Measurements from ENCODE around the gene ACOT4. TPM values are rescaled to one million over a fixed set of nuclear protein-coding genes. Genes with fewer than 3 reads are reported as not detected.
"Not testable (repeated sequence)": the region's sequence is repeated elsewhere in the genome, so short reads cannot be mapped to it uniquely, and the experiment has no call there.

ACOT4 gene
- polyA plus RNA-seq, 3 donors = 3.5 to 4.2 (median 4.0) TPM

DNA sequence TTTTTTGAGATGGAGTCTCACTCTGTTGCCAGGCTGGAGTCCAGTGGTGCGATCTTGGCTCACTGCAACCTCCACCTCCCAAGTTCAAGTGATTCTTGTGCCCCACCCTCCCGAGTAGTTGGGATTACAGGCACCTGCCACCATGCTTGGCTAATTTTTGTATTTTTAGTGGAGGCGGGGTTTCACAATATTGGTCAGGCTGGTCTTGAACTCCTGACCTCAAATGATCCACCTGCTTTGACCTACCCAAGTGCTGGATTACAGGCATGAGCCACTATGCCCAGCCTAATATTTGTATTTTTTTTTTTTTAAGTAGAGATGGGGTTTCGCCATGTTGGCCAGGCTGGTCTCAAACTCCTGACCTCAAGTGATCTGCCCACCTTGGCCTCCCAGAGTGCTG lies 17.9 kb upstream of the ACOT4 start:
- not testable (repeated sequence) for DNase-seq

DNA sequence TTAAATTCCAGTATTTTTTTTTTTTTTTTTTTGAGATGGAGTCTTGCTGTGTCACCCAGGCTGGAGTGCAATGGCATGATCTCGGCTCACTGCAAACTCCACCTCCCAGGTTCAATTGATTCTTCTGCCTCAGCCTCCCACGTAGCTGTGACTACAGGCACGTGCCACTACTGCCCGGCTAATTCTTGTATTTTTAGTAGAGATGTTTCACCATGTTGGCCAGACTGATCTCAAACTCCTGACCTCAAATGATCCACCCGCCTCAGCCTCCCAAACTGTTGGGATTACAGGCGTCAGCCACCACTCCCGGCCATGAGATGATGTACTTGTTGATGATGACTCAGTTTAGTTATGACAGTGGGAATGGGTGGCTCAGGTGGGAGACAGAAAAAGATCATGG lies 17.4 kb upstream of the ACOT4 start:
- not testable (repeated sequence) for DNase-seq

DNA sequence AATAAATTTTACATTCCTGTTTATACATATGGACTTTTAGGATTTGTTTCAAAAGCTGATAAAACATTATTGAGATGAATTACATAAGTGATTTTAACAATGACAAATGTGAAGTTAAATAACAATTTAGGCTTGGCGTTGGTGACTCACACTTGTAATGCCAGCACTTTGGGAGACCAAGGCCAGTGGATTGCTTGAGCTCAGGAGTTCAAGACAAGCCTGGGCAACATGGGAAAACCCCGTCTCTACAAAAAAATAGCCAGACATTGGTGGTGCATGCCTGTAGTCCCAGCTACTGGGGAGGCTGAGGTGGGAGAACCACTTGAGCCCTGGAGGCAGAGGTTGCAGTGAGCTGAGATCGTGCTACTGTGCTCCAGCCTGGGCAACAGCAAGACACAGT lies 15.3 kb upstream of the ACOT4 start:
- DNase-seq = no peak

DNA sequence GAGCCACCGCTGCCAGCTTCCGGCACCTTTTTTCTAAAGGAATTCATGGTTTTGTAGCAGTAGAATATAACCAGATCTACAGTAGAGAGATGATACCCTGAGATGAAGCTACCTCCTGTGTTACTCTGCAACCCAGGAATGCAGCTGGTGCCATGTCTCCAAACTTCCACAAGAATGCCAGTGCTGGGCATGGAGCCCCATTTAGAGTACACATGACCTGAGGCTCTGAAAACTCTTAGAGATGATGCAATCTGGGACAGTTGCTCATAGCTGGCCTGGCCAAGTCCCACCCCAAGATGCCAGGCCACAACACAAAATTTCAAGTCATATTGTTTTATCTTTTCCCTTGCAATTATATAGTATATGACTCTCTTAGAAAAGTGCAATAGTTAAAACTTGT lies 14.5 kb upstream of the ACOT4 start:
- not testable (repeated sequence) for DNase-seq

DNA sequence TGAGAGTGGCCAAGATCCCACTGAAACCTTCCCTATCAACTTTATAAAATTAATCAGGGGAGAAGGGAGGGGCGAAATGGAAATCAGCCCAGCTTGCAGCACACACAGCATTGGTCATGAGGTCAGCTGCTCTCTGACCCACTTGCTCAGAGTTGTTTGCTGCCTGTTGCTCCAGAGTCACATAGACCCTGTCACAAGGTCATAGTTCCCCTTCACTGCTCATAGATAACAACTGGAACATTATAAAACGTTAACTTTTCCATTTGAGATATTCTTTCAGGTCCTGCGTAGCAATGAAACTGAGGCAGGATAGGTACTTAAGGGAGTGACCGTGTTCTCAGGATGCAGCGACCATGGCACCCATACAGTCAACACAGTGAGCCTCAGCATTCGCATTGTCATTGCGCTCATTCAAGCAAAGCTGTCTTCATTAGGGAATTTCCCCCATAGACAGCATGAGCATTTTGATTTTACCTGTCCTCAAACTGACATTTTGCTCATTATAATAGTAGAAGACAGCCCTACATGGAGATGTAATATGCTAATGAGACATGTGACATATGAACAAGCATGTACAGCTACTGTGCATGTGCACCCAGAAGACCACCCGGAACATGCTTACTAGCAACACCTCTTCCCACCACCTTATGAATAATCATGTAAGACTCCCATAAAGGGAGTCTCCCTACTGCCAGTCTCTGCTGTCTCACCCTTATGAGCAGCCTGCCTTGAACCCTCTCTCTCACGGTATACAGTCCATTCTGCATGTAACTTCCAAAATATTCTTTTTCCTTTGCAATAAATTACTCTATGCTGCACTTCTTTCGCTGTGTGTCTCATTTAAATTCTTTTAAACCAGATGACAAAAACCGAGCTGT lies 9.3 kb upstream of the ACOT4 start:
- DNase-seq = not testable (repeated sequence)

DNA sequence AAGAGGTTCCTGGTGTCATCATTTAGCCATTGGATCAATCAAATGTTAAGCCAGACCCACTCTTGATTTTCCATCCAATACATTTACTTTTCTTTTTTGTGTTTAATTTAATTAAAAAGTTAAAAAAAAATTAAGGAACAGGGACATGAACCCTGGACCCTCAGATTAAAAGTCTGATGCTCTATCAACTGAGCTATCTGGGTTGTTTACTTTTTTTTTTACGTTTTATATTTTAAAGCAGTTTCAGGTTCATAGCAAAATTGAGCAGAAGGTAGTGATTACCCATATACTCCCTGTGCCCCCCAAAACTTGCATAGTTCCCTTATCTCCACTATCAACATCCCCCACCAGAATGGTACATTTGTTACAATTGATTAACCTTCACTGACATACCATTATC lies 3.0 kb upstream of the ACOT4 start:
- DNase-seq = no peak

DNA sequence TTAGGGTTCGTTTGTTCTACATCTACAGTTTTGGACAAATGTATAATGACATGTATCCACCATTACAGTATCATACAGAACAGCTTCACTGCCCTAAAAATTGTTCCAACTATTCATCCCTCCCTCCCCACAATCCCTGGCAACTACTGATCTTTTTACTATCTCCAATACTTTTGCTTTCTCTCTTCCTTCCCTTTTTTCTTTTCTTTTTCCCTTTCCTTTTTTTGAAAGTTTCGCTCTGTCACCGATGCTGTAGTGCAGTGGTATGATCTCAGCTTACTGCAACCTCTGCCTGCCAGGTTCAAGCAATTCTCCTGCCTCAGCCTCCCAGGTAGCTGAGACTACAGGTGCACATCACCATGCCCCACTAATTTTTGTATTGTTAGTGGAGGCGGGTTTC lies 2.6 kb upstream of the ACOT4 start:
- no peak for DNase-seq

DNA sequence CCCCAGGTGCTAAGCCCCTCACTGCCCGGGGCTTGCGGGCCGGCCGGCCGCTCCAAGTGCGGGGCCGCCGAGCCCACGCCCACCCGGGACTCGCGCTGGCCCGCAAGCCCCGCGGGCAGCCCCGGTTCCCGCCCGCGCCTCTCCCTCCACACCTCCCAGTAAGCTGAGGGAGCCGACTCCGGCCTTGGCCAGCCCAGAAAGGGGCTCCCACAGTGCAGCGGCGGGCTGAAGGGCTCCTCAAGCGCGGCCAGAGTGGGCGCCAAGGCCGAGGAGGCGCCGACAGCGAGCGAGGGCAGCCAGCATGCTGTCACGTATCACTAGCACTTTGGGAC lies 1.0 kb upstream of the ACOT4 start:
- DNase-seq = not testable (repeated sequence)

DNA sequence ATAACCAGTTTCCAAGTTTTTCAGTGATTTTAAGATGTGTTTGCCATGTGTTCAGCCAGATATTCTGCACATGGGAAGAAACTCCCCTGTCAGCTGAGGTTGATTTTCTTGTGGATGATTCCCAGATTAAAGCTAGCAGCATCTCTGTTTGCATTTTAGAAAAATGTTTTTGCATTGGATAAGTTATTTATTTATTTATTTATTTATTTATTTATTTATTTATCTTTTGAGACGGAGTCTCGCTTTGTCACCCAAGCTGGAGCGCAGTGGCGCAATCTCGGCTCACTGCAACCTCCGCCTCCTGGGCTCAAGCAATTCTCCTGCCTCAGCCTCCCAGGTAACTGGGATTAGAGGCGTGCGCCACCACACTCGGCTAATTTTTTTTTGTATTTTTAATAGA lies 2.8 kb downstream of the ACOT4 start:
- no peak for DNase-seq

DNA sequence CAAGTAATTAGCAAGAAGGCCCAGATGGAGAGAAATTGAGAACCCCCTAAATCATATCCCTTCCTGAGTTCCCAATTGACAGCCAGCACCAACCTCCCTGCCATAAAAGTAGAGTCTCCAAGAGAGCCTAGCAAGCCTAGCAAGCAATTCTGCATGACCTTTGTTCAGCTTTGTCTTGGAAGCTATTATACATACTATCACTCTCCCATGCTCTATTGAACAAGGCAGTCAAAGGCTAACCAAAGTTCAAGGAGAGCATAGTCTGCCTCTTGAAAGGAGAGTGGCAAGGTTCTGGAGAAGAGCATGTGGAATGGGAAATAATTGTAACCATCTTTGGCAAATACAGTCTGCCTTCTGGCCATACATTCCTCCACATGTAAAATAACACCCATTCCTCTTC lies 7.8 kb downstream of the ACOT4 start:
- no peak for DNase-seq

DNA sequence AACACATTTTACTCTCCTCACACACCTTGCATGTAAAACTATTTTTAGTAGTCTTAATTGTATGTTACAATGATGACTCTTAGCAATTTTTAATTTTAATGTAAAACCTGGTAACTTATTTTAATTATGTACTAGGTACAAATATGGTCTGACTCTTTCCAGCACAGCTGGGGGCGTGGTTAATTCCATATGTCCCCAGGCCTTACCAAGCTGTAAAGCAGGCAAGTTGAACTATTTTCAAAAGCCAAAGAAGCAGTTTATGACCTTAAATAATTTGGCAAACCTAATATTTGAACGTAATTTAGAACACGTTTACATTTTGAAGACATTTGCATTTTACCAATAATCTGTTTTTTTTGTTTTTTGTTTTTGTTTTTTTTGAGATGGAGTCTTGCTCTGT lies 11.3 kb downstream of the ACOT4 start:
- no peak for DNase-seq

DNA sequence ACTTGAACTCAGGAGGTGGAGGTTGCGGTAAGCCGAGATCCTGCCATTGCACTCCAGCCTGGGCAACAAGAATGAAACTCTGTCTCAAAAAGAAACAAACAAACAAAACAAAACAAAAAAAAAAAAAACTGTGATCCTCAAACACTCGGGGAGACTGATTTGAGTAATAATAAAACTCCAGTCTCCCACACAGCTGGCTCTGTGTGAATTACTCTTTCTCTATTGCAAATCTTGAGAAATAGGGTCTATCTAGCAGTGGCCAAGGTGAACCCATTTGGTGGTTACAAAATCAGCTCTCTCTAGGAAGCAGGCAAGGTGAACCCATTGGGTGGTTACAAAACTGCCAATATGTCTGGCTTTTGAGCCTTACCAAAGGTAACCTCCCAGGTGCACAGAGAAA lies 14.6 kb downstream of the ACOT4 start:
- DNase-seq = no peak

DNA sequence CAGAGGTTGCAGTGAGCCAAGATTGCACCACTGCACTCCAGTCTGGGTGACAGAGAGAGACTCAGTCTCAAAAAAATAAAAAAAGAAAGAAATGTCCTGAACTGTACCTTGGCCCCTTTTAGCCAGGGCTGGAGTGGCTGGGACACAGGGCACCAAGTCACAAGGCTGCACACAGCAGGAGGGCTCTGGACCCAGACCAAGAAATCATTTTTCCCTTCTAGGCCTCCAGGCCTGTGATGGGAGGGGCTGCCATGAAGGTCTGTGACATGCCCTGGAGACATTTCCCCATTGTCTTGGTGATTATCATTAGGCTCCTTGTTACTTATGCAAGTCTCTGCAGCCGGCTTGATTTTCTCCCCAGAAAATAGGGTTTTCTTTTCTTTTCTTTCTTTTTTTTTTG lies 15.6 kb downstream of the ACOT4 start:
- no peak for DNase-seq

DNA sequence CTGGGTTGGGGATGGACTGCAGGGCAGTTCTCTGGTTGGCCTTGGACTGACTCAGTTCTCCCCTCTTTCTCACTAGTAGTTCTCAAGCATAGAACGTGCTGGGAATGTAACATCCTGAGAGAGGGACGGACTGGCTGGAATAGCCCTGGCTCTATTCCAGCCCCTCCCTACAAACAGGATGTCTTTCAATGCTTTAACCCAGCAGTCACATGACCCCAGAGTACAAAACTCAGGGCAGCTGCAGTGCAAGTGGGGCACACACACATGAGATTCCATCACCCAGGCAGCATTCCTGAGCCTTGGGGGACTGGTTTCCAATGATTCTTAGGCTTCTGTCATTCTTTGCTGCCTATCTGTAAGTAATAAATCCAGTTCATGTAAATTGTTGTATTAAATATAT lies 19.0 kb downstream of the ACOT4 start:
- DNase-seq = no peak

DNA sequence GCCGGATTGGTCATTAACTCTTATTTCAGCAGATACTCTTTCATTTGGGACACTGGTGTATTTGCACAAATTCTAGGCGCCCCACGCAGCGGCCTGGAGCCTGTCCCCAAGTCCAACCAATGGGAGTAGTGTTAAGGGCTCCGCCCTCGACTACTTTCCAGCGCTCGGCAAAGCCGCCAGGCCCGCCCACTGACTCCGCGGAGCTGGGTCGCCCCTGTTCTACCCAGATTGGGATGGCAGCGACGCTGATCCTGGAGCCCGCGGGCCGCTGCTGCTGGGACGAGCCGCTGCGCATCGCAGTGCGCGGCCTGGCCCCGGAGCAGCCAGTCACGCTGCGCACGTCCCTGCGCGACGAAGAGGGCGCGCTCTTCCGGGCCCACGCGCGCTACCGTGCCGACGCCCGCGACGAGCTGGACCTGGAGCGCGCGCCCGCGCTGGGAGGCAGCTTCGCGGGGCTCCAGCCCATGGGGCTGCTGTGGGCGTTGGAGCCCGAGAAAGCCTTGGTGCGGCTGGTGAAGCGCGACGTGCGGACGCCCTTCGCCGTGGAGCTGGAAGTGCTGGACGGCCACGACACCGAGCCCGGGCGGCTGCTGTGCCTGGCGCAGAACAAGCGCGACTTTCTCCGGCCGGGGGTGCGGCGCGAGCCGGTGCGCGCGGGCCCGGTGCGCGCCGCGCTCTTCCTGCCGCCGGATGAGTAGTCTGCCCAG lies 20.8 kb downstream of the ACOT4 start, which contains the start of gene ACOT6:
ACOT6 (plus strand) TSS at position 179 of the 707 bp plus-strand sequence; CDS start at position 234, 55 bp downstream.
- peak; percentile 73 for DNase-seq

DNA sequence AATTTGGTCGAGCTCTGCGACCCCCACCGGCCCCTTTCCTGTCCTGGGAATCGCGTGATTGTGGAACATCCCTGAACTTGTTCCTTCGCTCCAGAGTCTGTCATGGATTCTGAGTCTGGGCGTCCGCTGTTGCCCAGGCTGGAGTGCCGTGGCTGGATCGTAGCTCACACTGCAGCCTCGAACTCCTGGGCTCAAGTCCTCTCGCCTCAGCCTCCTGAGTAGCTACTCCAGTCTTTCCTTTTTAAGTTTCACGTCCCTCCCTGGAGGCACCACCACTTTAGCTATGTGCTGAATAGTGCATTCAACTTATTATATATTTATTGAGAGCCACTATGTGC lies 21.3 kb downstream of the ACOT4 start:
- DNase-seq = no peak

DNA sequence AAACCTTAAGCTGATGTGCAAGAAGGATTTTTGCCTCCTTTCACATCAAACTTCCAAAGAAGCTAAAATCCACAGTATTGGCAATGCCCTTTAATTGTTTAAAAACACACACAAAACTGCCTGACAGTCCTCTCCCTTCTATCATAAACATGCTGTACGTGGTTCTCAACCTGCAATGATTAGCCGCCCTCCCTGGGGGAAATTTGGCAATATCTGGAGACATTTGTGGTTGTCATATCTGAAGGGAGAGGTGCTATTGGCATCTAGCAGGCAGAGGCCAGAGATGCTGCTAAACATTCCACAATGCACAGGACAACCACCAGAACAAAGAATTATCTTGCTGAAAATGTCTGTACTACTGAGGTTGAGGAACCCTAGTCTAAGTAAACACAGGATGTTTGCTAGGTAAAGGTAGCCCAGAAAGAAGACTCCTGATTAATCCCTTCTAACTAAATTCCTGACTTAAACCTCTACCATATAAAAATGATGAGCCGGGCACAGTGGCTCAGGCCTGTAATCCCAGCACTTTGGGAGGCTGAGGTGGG lies 21.8 kb downstream of the ACOT4 start:
- no peak for DNase-seq

DNA sequence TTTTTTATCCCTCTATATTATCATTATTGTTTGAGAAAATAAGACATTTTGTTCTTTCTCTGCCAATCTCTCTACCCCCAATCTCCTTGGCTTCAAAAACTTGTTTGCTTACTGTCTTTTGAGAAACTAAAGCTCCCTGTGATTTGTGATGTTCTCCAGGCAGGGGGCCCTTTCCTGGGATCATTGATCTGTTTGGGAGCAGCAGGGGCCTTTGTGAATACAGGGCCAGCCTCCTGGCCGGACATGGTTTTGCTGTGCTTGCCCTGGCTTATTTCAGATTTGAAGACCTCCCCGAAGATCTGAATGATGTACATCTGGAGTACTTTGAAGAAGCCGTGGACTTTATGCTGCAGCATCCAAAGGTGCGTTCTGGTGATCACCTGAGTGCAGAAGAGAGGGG lies 25.2 kb downstream of the ACOT4 start:
- DNase-seq = no peak

DNA sequence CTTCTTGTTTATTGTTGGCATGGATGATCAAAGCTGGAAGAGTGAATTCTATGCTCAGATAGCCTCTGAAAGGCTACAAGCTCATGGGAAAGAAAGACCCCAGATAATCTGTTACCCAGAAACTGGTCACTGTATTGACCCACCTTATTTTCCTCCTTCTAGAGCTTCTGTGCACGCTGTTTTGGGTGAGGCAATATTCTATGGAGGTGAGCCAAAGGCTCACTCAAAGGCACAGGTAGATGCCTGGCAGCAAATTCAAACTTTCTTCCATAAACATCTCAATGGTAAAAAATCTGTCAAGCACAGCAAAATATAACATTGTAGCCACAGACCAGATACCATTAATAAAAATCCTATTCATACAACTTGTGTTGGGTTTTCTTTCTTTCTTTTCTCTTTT lies 27.9 kb downstream of the ACOT4 start:
- no peak for DNase-seq

DNA sequence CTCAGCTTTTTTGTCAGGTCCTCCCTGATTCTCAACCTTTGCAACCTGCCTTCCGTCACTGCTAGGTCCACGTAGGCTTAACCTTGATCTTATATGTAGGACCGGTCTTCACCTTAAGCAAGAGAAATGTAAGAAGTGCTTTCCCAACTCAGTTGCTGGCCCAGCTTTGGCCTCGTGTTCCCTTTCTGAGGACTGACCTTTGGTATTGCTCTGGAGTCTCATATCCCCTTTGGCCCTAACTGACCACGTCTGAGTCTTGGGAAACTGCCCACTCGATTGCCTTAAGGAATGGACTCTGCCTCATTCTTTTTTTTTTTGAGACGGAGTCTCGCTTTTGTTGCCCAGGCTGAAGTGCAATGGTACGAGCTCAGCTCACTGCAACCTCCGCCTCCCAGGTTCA lies 28.6 kb downstream of the ACOT4 start:
- no peak for DNase-seq

DNA sequence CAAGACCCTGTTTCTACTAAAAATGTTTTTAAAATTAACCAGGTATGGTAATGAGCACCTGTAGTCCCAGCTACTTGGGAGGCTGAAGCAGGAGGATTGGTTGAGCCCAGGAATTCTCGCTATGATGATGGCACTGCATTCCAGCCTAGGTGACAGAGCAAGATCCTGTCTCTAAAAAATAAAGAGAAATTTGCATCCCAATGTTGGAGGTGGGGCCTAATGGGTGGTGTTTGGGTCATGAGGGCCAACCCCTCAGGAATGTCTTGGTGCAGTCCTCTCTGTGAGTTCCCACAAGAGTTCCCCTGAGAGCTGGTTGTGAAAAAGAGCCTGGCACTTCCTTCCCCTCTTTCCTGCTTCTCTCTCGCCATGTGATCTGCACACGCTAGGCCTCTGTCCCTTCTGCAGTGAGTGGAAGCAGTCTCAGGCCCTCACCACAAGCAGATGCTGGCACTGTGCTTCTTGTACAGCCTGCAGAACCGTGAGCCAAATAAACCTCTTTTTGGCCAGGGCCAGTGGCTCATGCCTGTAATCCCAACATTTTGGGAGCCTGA lies 31.9 kb downstream of the ACOT4 start:
- DNase-seq = no peak

DNA sequence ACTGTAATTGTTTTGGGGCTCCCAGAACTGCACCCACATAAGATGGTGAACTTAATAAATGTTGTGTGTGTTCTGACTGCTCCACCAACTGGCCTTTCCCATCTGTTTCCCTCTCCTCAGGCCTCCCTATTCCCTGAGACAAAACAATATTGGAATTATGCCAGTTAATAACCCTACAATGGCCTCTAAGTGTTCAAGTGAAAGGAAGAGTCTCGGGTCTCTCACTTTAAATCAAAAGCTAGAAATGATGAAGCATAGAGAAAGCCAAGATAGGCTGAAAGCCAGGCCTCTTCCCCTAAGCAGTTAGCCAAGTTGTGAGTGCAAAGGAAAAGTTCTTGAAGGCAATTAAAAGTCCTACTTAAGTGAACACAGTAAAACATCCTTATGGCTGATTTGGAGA lies 34.0 kb downstream of the ACOT4 start:
- DNase-seq = no peak

DNA sequence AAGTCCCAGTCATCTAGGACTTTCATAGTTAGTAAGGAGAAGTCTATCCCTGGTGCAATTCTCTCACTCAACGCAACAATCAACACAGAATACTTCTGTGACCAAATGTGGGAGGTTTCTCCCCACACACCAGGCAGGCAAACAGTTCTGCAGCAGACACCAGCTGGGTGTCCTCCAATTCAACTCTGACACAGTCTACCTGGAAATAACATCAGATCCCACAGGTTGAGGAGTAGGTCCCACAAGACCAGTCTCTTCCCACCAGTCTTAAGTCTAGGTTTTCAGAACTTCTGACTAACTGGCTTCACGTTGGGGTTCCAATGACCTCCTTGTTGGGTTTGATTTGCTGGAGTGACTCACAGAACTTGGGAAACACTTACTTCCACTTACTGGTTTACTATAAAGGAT lies 35.5 kb downstream of the ACOT4 start:
- DNase-seq = no peak

Measured in renal pelvis (tissue), 4 donors.